ENCODE data around the gene PHLPP1.

GRCh38 chr18:62938006-62938405 lies 222.7 kb downstream of the PHLPP1 start:
- no peak for TF ChIP-seq CTCF (IDR thresholded peaks at IDR 0.05)
- TF ChIP-seq EP300 (IDR thresholded peaks at IDR 0.05; ENCODE audit: low read depth): no peak
- TF ChIP-seq POLR2AphosphoS5 (IDR thresholded peaks at IDR 0.05): no peak
- TF ChIP-seq POLR2A (IDR thresholded peaks at IDR 0.05): no peak
